Neutrophil (primary cell): ENCODE data around the gene EPB42.

Experiments
- H3K27ac ChIP-seq: fragments of 200-600 bp; sonication (generic); 2 replicates; pipeline ENCODE4 v1.5.1; 2016; ENCODE audit warnings: mild to moderate bottlenecking, moderate library complexity
- H3K27me3 ChIP-seq: fragments of 200-600 bp; sonication (generic); 2 replicates; pipeline ENCODE4 v1.6.0; 2016; ENCODE audit warnings: mild to moderate bottlenecking
- H3K36me3 ChIP-seq: fragments of 200-600 bp; sonication (generic); 2 replicates; pipeline ENCODE4 v1.5.1; 2017
- H3K4me1 ChIP-seq, 2 experiments: fragments of 200-600 bp in 1 of 2; sonication (generic) in 1 of 2; 1 replicate in 1 of 2; 2 replicates in 1 of 2; pipeline versions ENCODE4 v1.5.1 to v1.6.1; 2013 to 2016; ENCODE audit warnings: low read depth in 1 of 2, low read length in 1 of 2, mild to moderate bottlenecking in 1 of 2, moderate library complexity in 1 of 2; ENCODE audit not compliant: control insufficient read depth in 1 of 2, insufficient read depth in 1 of 2
- H3K4me3 ChIP-seq, 2 experiments: fragments of 200-600 bp in 1 of 2; sonication (generic) in 1 of 2; 1 replicate in 1 of 2; 2 replicates in 1 of 2; pipeline ENCODE4 v1.5.1; 2013 to 2016; ENCODE audit warnings: low read depth in 1 of 2, low read length in 1 of 2, mild to moderate bottlenecking in 1 of 2, moderate library complexity in 1 of 2
- H3K9me3 ChIP-seq: fragments of 200-600 bp; sonication (generic); 2 replicates; pipeline ENCODE4 v1.5.1; 2016
- TF ChIP-seq, protein P1 (sequence below): fragments of 200-600 bp; sonication (generic); IDR thresholded peaks from 2 replicates; pipeline ENCODE4 v1.5.1; 2016; ENCODE audit warnings: antibody characterized with exemption

EPB42 gene

DNA sequence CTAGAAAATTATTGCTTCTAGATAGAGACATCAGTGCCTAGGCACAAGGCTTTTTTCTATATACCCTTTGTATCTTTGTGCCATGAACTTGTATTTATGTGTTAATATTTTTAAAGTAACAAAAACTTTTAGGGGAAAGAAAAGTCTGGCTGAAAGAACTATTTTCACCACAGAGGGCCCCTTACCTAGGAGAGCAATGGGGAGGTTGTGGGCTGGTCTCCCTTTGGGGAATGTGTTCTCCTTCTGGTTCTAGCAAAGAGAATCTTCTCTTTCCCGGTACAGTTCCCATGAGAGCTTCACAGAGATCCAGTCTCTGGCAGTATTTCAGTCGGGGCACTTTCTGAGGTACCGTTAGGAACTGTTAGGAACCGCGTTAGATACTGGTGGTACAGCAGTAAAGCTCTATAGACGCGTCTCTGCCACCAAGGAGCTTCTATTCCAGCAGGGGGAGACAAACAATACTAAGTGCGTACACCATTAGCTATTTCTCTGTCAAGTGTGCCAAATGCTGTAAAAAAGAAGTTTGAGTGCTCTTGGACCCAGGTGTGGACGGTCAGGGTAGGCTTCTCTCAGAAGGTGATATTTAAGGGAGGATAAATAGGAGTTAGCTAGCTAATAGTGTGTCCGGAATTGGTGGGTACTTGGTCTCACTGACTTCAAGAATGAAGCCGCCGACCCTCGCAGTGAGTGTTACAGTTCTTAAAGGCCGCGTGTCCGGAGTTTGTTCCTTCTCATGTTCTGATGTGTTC lies 4.6 kb upstream of the EPB42 start:
- TF ChIP-seq, protein P1, sequence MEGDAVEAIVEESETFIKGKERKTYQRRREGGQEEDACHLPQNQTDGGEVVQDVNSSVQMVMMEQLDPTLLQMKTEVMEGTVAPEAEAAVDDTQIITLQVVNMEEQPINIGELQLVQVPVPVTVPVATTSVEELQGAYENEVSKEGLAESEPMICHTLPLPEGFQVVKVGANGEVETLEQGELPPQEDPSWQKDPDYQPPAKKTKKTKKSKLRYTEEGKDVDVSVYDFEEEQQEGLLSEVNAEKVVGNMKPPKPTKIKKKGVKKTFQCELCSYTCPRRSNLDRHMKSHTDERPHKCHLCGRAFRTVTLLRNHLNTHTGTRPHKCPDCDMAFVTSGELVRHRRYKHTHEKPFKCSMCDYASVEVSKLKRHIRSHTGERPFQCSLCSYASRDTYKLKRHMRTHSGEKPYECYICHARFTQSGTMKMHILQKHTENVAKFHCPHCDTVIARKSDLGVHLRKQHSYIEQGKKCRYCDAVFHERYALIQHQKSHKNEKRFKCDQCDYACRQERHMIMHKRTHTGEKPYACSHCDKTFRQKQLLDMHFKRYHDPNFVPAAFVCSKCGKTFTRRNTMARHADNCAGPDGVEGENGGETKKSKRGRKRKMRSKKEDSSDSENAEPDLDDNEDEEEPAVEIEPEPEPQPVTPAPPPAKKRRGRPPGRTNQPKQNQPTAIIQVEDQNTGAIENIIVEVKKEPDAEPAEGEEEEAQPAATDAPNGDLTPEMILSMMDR = peak; percentile 84

DNA sequence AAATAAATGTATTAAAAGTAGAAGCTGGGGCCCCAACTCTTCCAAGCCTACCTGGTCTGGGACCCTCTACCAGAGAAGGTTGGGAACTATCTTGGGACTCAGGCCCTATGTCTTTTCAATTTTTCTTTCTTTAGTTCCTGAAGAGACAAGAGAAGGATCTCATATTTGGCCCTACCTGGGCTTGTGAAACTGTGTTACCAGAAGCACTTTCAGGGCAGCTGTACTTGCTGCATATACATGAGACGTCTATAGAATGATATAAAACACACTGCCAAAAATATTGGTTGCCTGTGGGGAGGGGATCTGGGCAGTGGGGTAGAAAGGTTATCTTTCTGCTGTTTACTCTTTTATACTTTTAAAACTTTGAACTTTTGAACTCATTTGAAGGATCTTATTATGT lies 604 bp upstream of the EPB42 start:
- H3K36me3 ChIP-seq = no peaks in the 10 kb centered on the region
- no peaks in the 10 kb centered on the region for H3K9me3 ChIP-seq
- no peaks in the 10 kb centered on the region for H3K27me3 ChIP-seq
- H3K27ac ChIP-seq = no peak overlapping the region
- peaks cover 0 to 8% of the 10 kb centered on the region in 2 experiments for H3K4me1 ChIP-seq
- TF ChIP-seq, protein P1 = no peak
- H3K4me3 ChIP-seq = no peak overlapping the region

More for the DNA sequence above, 4.6 kb upstream of the EPB42 start:
- H3K9me3 ChIP-seq = no peaks in the 10 kb centered on the region
- no peaks in the 10 kb centered on the region for H3K27me3 ChIP-seq
- no peak overlapping the region for H3K4me3 ChIP-seq
- H3K36me3 ChIP-seq = no peaks in the 10 kb centered on the region
- H3K27ac ChIP-seq = no peak overlapping the region
- H3K4me1 ChIP-seq = peaks cover 0 to 8% of the 10 kb centered on the region in 2 experiments

DNA sequence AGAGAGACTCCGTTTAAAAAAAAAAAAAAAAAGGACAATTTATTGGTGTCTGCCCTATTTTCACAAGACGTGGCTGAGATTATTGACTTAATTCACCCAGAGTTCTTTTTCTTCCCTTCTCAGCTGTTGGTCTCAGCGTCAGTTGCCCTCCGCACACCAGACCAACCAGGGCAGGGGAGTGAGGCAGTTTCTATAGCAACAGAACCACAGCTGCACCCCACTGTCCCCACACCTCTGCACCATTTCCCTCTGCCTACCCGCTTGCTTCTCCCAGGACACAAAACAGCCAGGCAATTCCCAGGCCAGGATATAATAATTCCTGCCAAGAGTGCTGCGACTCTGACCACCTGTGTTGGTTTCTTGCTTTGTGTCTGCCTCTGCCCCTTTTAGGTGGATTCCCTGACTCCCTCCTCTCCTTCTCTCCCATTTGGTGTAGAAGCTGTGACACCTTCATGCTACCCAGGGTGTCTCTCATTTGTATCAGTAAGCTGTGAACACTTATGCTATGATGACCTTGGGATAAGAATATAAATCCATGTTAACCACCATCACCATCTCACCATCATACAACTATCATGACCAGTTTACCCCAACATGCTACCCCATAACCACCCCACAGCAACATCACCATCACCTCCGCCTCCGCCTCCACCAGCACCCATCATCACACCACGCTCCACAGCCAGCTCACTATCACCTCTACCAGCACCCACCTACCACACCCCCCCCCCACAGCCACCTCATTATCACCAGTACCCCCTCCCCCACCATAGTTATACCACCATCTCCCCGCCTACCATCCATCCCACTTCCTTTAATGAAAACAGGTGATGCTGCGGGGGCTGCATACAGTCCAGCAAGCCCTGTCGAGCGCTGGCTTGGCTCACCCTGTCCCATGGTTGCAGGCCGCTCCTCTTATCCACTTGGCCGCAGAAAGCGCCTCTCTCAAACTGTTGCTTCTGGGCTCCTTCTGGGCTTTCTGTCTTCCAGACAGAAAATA lies 589 bp downstream of the EPB42 start:
- Histone ChIP-seq H3K4me1 (peaks cover 0 to under 1% of the 10 kb centered on the region in 2 experiments), H3K9me3 (no peaks in the 10 kb centered on the region), H3K27ac (no peak overlapping the region), H3K27me3 (no peaks in the 10 kb centered on the region), H3K36me3 (no peaks in the 10 kb centered on the region), H3K4me3 (no peak overlapping the region)
- TF ChIP-seq, protein P1 = no peak

DNA sequence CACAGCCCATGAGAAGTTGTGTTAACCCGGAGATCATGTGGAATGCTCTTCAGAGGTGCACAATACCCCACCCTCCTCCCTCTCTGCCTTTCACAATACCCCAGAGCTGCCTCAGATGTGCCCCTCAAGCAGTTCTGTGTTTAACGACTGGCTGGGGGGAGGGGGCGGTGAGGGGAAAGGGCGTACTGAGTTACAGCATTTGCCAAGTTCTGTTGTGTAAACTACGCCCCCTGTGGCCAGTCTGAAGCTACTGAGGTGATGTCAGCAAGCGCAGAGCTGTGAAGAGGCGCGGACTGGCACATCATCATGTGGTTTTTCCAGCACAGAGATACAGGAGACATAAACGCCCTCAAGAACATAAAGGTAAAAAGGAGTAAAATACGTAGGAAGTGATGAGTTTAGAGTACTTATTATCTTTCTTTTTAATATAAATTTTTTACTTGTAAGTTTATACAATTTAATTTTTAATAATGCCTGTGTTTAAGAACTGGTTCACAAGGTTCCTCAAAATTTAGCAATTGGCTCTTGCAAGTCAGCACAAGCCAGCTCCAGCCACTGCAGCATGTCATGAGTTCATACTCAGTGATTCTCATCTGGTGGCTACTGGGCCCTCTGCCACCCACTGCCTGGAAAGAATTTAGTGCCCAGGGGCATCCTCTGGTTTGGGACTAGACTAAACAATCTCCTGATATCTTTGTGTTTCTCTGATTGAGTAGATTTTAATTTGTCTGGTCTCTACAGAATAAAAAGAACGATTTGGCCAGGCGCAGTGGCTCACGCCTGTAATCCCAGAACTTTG lies 1.7 kb downstream of the EPB42 start:
- H3K9me3 ChIP-seq = no peaks in the 10 kb centered on the region
- H3K4me1 ChIP-seq = no peaks in the 10 kb centered on the region
- no peaks in the 10 kb centered on the region for H3K36me3 ChIP-seq
- H3K27me3 ChIP-seq = no peaks in the 10 kb centered on the region
- H3K4me3 ChIP-seq = no peak overlapping the region
- no peak overlapping the region for H3K27ac ChIP-seq
- TF ChIP-seq, protein P1 = no peak

DNA sequence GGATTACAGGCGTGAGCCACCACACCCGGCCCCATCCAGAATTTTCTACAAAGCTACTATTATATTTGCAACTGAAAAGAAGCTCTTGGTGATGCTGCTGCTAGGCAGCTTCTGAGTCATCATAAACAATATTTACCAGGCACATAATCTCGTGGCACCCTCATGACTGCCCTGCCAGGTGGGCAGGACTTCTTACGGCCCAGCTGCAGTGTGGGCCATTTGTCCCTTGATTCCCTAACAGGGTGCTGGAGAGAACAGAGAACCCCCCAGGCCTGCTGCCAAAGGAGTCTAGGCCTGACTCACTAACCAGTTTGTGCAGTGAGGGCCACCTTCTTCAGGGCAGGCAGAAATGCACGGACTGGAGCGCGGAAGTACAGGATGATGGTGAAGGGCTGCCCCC lies 4.9 kb downstream of the EPB42 start:
- TF ChIP-seq, protein P1 = no peak
- no peak overlapping the region for H3K4me3 ChIP-seq
- H3K9me3 ChIP-seq = no peaks in the 10 kb centered on the region
- H3K36me3 ChIP-seq = no peaks in the 10 kb centered on the region
- H3K27me3 ChIP-seq = no peaks in the 10 kb centered on the region
- H3K4me1 ChIP-seq = no peaks in the 10 kb centered on the region
- no peak overlapping the region for H3K27ac ChIP-seq
